GM03348 (cell line): ENCODE data around the gene IL21.
A peak's percentile ranks its signal among the peaks of the same experiment; 100 is the strongest.

Experiments
- DNase-seq: peaks from one replicate; pipeline ENCODE4 v3.0.0; 2012; ENCODE audit warnings: low spot score

The IL21 gene

DNA sequence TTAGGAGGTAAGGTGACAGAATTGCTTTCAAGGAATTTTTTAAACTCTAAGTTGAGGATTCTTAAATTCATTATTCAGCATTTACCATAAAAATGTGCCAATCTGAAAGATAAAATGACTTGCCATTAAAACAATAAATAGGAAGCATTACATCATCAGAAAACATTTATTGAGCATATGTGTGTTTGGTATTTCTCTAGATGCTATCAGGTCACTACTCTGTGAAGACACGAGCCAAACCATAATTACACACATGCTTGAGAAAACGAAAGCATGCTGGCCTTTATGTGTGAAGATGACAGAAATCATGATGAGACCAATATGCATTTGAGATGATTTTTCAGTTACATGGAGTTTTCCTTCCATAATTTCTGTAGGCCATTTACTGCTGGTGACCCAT is 12.3 kb upstream of the IL21 start:
- peak; percentile 11 for DNase-seq

DNA sequence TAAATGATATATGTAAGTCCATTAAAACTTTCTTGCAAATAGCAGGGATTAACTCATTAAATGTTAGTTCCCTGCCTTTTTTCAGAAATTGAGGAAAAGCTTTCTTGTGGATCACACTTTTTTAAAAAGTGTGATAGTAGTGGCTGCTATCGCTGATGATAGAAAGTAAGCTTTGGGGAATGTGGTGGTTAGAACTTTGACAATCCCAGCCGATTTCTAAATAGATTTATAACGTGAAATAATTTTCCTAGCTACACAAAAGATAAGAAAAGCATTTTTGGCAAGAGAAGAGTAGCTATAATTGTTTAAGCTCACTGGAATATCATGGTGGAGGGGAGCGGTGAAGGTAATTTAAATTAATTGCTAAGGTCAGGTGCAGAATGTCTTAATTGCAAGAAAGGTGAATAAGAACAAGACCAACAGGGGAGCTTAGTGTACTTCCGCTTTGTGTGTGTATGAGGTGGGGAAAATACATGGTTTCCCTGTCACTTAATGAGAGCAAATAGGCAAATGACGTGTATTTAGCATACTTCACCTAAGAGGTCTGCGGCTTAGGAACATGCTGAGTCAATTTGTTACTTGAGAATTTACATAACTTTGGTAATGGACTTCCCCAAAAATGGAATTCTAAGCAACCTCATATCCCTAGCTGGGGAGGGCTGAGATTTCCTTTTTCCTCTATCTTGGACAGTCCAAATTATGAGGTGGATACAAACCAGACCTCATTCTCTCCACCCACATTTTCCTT is 11.7 kb upstream of the IL21 start:
- DNase-seq = no peak

GRCh38 chr4:122625156-122625555 is 4.3 kb upstream of the IL21 start:
- peak; percentile 39 for DNase-seq

DNA sequence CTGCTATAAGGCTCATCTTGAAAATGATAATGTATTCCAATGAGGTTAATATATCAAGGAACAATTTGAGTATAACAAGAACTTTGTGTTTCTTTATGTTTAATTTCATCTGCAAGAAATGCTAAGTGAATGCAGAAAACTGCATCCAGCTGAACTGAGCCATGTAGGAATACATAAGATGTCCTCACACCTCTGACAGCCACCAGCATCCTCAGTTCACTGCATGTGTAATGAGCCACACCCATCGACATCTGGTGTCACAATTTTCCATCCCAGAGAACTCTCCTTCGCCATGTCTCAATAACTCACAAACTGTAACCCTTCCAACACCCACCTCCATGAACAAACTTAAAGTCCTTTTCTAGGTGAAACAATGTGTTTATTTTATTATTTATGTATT is 3.3 kb upstream of the IL21 start:
- DNase-seq = no peak

- DNase-seq = no peak
Measured at GRCh38 chr4:122623637-122624166, 2.8 kb upstream of the IL21 start.

- no peak for DNase-seq
Measured at GRCh38 chr4:122622400-122622799, 1.5 kb upstream of the IL21 start.

- DNase-seq = no peak
Measured at GRCh38 chr4:122619611-122620010, 1.3 kb downstream of the IL21 start.

DNA sequence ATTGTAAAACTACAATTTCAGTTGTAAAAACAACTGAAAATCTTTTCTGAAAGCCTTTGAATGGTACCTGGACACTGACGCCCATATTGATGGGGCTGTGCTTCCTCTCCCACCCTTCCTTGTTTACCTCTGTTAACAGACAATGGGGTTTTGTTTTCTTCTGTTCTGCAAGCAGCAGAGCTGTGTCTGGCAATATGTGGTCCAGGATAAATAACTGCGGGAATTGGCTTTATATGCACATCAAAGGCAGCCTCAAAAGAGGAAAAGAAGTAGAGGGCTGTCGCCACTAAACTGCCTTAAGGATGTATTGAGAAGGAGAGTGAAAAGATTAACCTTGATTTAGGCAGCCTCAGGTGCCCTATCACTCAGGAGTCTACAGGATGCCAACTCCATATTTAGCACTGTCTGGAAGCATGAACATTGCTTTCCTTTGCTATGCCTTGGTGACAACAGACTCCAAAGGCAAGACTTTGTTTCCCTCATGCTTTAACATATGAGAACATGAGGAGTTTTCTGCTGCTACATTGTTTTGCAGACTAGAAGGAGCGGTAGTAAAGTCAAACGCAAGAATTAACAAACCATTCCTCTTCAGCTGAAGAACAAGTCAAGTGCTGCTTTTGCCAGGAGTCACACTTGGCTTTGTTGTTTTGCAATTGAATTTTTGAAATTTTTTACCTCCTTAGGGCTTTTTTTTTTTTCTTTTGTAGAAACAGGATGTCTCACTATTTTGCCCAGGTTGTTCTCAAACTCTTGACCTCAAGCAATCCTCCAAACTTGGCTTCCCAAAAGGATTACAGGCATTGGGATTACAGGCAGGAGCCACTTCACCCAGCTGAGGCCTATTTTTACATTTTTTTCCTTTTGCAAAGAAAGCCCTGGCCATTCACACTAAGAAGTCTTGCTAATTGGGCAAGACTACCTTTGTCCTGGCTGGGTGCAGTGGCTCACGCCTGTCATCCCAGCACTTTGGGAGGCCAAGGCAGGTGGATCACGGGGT is 3.0 kb downstream of the IL21 start:
- peak; percentile 23 for DNase-seq

DNA sequence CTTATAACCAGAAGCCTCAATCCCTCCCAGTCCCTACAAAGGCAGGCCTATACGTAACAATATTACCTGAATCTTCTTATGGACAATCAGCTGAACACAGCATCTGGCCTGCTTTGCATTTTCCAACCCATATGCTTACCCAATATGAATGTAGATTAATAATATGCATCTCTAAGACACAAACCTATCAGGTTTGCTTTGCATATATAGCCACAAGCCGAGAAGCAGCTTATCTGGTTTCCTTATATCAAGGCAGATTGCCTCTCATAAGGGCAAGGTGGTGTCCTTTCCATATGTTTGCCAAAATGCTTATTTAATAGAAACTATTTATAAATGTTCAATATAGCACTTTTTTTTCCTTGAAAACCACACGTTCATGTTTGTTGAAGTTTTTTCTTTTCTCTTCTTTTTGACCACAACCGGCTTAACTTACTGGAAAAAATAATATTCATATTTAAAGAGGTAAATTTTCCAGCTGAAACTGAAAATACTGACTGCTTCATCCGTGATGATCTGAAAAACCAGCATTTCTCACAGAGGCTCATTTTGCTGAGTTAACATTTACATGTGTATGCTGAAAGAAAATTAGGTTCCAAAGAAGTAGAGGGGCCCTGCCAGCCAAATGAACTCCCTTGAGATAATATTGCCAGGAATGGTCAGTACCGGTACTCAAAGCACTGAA is 3.8 kb downstream of the IL21 start:
- no peak for DNase-seq

- peak; percentile 20 for DNase-seq
Measured at GRCh38 chr4:122614621-122615020, 6.2 kb downstream of the IL21 start.

GRCh38 chr4:122612540-122612939 is 8.3 kb downstream of the IL21 start:
- DNase-seq = no peak

- no peak for DNase-seq
Measured at GRCh38 chr4:122606364-122607043, 14.4 kb downstream of the IL21 start.

GRCh38 chr4:122604146-122604545 is 16.7 kb downstream of the IL21 start:
- peak; percentile 9 for DNase-seq

DNA sequence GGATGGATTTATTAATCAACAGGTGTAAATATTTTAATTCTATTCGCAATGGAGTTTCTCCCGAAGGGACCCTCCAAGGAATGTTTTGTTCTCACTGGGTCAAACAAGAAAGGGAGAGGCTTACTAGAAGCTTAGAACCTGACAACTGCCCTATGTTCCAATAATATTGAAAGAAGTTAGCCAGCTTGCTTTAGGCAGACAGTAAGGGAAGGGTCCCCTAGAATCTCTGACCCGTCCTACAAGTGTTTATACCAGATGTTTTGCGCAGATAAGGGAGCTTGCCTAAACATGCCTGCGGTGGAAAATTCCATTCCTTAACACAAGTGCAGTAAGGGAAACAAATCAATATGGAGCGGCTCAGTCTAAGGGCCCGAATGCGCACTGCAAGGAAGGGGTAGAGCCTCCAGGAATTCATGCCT is 17.7 kb downstream of the IL21 start:
- no peak for DNase-seq

GRCh38 chr4:122602277-122603142 is 18.4 kb downstream of the IL21 start:
- DNase-seq = peak; percentile 39

DNA sequence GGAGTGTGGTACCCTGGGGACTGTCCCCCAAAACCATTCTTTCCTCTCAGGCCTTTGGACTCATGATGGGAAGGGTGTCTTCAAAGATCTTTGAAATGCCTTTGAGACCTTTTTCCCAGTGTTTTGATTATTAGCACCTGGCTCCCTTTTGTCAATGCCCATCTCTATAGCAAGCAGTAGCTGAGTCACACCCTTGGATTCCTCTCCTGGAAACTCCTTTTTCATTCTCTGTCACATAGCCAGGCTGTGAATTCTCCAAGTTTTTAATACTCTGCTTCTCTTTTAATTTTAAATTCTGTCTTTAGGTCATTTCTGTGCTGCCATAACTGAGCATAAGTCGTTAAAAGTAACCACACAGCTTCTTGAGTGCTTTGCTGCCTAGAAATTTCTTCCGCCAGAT is 29.7 kb downstream of the IL21 start:
- peak; percentile 30 for DNase-seq

DNA sequence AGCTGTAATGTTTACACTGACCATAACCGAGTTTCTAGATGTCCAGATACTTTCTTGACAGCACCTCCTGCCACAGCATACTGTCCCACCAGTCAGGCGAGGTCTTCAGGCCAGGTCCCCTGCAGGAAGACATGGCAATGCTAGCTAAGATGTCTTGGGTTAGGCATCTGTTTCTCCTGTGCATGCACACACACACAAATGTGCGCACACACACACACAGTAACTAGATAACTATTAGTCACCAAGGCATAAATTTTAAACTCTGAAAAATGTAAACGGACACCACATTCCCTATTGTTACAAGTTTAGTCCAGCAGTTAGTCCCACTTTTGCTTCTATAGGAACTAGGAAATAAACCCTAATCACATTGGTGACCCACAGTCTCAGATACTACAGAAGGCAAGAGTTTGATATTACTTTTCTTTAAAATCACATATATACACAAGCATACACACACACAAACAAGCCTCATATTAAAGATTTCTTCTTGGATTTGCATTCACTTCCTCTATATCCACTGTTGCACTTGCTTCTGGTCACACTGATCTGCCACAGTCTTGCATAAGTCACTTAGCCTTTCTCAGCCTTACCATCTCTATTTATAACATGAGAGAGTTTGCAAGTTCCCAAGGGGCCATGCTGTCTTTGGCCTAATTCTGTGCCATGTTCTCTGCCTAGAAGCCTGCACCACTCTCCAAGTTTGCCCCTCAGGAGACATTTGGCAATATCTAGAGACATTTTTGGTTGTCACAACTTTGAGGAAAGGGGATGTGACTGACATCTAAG is 32.2 kb downstream of the IL21 start:
- no peak for DNase-seq

GRCh38 chr4:122584519-122584918 is 36.3 kb downstream of the IL21 start:
- DNase-seq = peak; percentile 76

GRCh38 chr4:122583906-122584305 is 37.0 kb downstream of the IL21 start:
- peak; percentile 37 for DNase-seq
